ENCODE data around the gene MALT1. TPM values are rescaled to one million over a fixed set of nuclear protein-coding genes. Genes with fewer than 3 reads are reported as not detected.

The MALT1 gene
- polyA plus RNA-seq, 3 donors, result 18.3 to 24.9 (median 23.8) TPM

GRCh38 chr18:58639751-58640427, 31.4 kb upstream of the MALT1 start:
- Histone ChIP-seq H4K20me1 (ENCODE audit: insufficient read depth, low read length) (no peaks in the 10 kb centered on the region), H3K79me2 (ENCODE audit: insufficient read depth, low read length) (no peaks in the 10 kb centered on the region), H3K4me3 (replicated peaks in 1 of 3; ENCODE audit: low read depth in 2 of 3, low read length in 3 of 3) (no peak overlapping the region), H3K4me1 (ENCODE audit: control insufficient read depth in 1 of 2, insufficient read depth in 2 of 2, low read length in 2 of 2) (peaks cover 34 to 37% of the 10 kb centered on the region in 2 donors), H3K4me2 (replicated peaks; ENCODE audit: extremely low read depth, low read length, poor library complexity, severe bottlenecking) (no peak overlapping the region), H3K36me3 (replicated peaks in 1 of 2; ENCODE audit: control insufficient read depth in 1 of 2, insufficient read depth in 2 of 2, low read length in 2 of 2) (no peaks in the 10 kb centered on the region), H3K9ac (ENCODE audit: insufficient read depth, low read length, poor library complexity, severe bottlenecking) (no peak overlapping the region), H2AFZ (ENCODE audit: insufficient read depth, low read depth, low read length, poor library complexity, severe bottlenecking) (no peak overlapping the region), H3K27ac (ENCODE audit: low read depth in 1 of 2, low read length in 2 of 2) (no peak overlapping the region), H3K27me3 (ENCODE audit: control insufficient read depth in 2 of 2, insufficient read depth in 2 of 2, low read length in 2 of 2) (no peaks in the 10 kb centered on the region), H3K9me3 (replicated peaks in 1 of 2; ENCODE audit: control insufficient read depth in 1 of 2, insufficient read depth in 1 of 2, low read length in 2 of 2) (no peaks in the 10 kb centered on the region)
- intact Hi-C loops (cut with micrococcal nuclease), result no loop called here
- Mint-ChIP-seq H3K27ac (peak overlapping the region in 3 of 7 donors; percentile 17 to 59 (median 41)), H3K4me1 (peaks cover 33% of the 10 kb centered on the region), H3K27me3 (ENCODE audit: low read depth in 3 of 3) (peaks cover 0 to 3% (median 0%) of the 10 kb centered on the region in 3 donors), H3K4me3 (no peak overlapping the region), H3K9me3 (no peaks in the 10 kb centered on the region), H3K36me3 (peaks cover 0 to 2% of the 10 kb centered on the region in 2 donors)
- peak in 2 of 3 donors; percentile 21 to 39 for DNase-seq
- TF ChIP-seq CTCF (IDR thresholded peaks at IDR 0.05), result no peak
- WGBS (ENCODE audit: insufficient coverage), result 63% methylated on average over 3 of the region's 5 CpGs

GRCh38 chr18:58640428-58640805, 30.8 kb upstream of the MALT1 start:
- Mint-ChIP-seq H3K36me3 (peaks cover 0 to 2% of the 10 kb centered on the region in 2 donors), H3K4me1 (peaks cover 33% of the 10 kb centered on the region), H3K4me3 (no peak overlapping the region), H3K27ac (no peak overlapping the region), H3K27me3 (ENCODE audit: low read depth in 3 of 3) (peaks cover 0 to 3% (median 0%) of the 10 kb centered on the region in 3 donors), H3K9me3 (peaks cover 0 to under 1% (median 0%) of the 10 kb centered on the region in 7 donors)
- Histone ChIP-seq H3K4me2 (replicated peaks; ENCODE audit: extremely low read depth, low read length, poor library complexity, severe bottlenecking) (no peak overlapping the region), H3K79me2 (ENCODE audit: insufficient read depth, low read length) (no peaks in the 10 kb centered on the region), H3K9me3 (replicated peaks in 1 of 2; ENCODE audit: control insufficient read depth in 1 of 2, insufficient read depth in 1 of 2, low read length in 2 of 2) (no peaks in the 10 kb centered on the region), H3K4me1 (ENCODE audit: control insufficient read depth in 1 of 2, insufficient read depth in 2 of 2, low read length in 2 of 2) (peaks cover 34 to 37% of the 10 kb centered on the region in 2 donors), H4K20me1 (ENCODE audit: insufficient read depth, low read length) (no peaks in the 10 kb centered on the region), H3K27ac (ENCODE audit: low read depth in 1 of 2, low read length in 2 of 2) (no peak overlapping the region), H3K9ac (ENCODE audit: insufficient read depth, low read length, poor library complexity, severe bottlenecking) (no peak overlapping the region), H2AFZ (ENCODE audit: insufficient read depth, low read depth, low read length, poor library complexity, severe bottlenecking) (no peak overlapping the region), H3K36me3 (replicated peaks in 1 of 2; ENCODE audit: control insufficient read depth in 1 of 2, insufficient read depth in 2 of 2, low read length in 2 of 2) (no peaks in the 10 kb centered on the region), H3K27me3 (ENCODE audit: control insufficient read depth in 2 of 2, insufficient read depth in 2 of 2, low read length in 2 of 2) (no peaks in the 10 kb centered on the region), H3K4me3 (replicated peaks in 1 of 3; ENCODE audit: low read depth in 2 of 3, low read length in 3 of 3) (no peak overlapping the region)
- intact Hi-C loops (cut with micrococcal nuclease), result no loop called here
- TF ChIP-seq CTCF (IDR thresholded peaks at IDR 0.05), result no peak
- WGBS (ENCODE audit: insufficient coverage), result 100% methylated on average over 2 of the region's 4 CpGs
- no peak for DNase-seq

All from CD14-positive monocyte (primary cell).